Adrenal gland (tissue), 12 donors: ENCODE data around the gene MFAP5. TPM values are rescaled to one million over a fixed set of nuclear protein-coding genes. Genes with fewer than 3 reads are reported as not detected.

Experiments
- DNase-seq, 7 donors: peaks; one replicate each; pipeline ENCODE4 v3.0.0-alpha.2; 2019 to 2020
- H3K27ac ChIP-seq, 5 donors: fragments of 200-600 bp; sonication (generic) in 4 of 5; 1 replicate in 3 of 5; 2 replicates in 2 of 5; pipeline versions ENCODE4 v1.5.1 to v1.8.0; 2016 to 2020; ENCODE audit warnings: mild to moderate bottlenecking in 1 of 5
- H3K27me3 ChIP-seq: fragments of 200-600 bp; 2 replicates; pipeline ENCODE4 v1.8.0; 2021
- H3K36me3 ChIP-seq, 2 donors: fragments of 200-600 bp; replicated peaks in 1 of 2; 1 replicate in 1 of 2; 2 replicates in 1 of 2; pipeline versions ENCODE4 v1.5.1 to v1.8.0; 2018 to 2022
- H3K4me1 ChIP-seq, 2 donors: fragments of 200-600 bp; replicated peaks in 1 of 2; 1 replicate in 1 of 2; 2 replicates in 1 of 2; pipeline versions ENCODE4 v1.5.1 to v1.8.0; 2018 to 2021
- H3K4me3 ChIP-seq, 4 donors: fragments of 200-600 bp; sonication (generic) in 3 of 4; one replicate each; pipeline ENCODE4 v1.5.1; 2016 to 2018
- H3K9me3 ChIP-seq, 3 donors: fragments of 200-600 bp; sonication (generic) in 1 of 3; replicated peaks in 1 of 3; 1 replicate in 2 of 3; 2 replicates in 1 of 3; pipeline versions ENCODE4 v1.5.1 to v1.8.0; 2016 to 2021
- POLR2A ChIP-seq, 2 donors: fragments of 450-650 bp; IDR thresholded peaks; one replicate each; pipeline ENCODE4 v1.6.1; 2017; ENCODE audit warnings: antibody characterized with exemption in 2 of 2, mild to moderate bottlenecking in 2 of 2, moderate library complexity in 1 of 2
- WGBS, 4 donors: extraction: QIAGEN DNeasy Blood & Tissue Kit in 2 of 4; methylation state at CpG; one replicate each; pipeline versions ENCODE4 v1.1.5 to v1.1.7; 2013 to 2017; 5-methylcytosine and 5-hydroxymethylcytosine counted together
- intact Hi-C, 2 donors: fragments of 100-400 bp; cut with DNase I; formaldehyde crosslinking; loops; one replicate each; pipeline versions ENCODE4 v1.14.1 to v1.15.0; 2022 to 2023
- polyA plus RNA-seq, 3 donors: library from polyadenylated mRNA; stranded (reverse); fragments of 200-250 nt in 2 of 3; fragments of 350-450 nt in 1 of 3; fragmentation: Illumina TruSeq in 1 of 3; extraction: RNeasy Lipid Tissue Mini Kit (QIAGEN cat#74804) in 1 of 3; gene quantifications; one replicate each; pipeline ENCODE4 v1.2.3, GENCODE V29; 2013 to 2014
- total RNA-seq, 9 donors: library from RNA; depleted of rRNA in 4 of 9; stranded (reverse); fragments of >200 nt in 4 of 9; fragments of 120-200 nt in 1 of 9; fragmentation: NEBNext Ultra II Directional in 1 of 9; extraction: Animal tissue kit (Norgen Biotek cat#: 25700) in 1 of 9; gene quantifications; one replicate each; pipeline versions ENCODE4 v1.1.0 to v1.2.4, GENCODE V29; 2013 to 2023
- TF ChIP-seq, protein P1 (sequence below), 6 experiments: fragments of 450-650 bp in 4 of 6; fragments of 200-600 bp in 2 of 6; sonication (generic) in 1 of 6; IDR thresholded peaks; 1 replicate in 5 of 6; 2 replicates in 1 of 6; pipeline versions ENCODE4 v1.5.1 to v1.8.0; 2016 to 2021; ENCODE audit warnings: antibody characterized with exemption in 6 of 6, mild to moderate bottlenecking in 2 of 6, moderate library complexity in 1 of 6
- donor health status: healthy with polysubstance abuse.
- donor health status: Bipolar disorder and iron deficiency.
- donor health status: DM: yes; HTN: yes; CAD: no.
- donor health status: DM: no; HTN: no; CAD: no.
- donor health status: DM: no; HTN: no; CAD: no.
- donor health status: DM: yes; HTN: yes; CAD: no.

The MFAP5 gene
- total and polyA plus RNA-seq, 12 donors: 0.68 to 65.3 (median 16.2) TPM

DNA sequence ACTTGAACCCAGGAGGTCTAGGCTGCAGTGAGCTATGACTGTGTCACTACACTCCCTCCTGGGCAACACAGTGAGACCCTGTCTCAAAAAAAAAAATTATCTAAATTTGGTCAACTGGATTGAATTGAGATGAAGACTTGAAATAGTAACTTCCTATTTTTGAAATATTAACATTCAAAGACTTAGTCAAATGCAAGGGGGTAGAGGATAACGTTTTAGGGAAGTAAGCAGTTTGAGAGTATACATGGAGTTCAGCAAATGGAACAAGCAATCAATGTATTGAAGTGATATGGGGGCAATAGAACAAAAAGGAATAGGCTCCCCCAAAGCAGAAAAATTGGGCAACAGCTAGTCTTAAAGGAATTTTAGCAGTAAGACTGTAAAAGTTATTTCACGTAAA is 4.6 kb upstream of the MFAP5 start:
- H3K27ac ChIP-seq: no peak overlapping the region
- H3K9me3 ChIP-seq: no peaks in the 10 kb centered on the region
- intact Hi-C loops: loop anchor here in 1 of 2 donors (10.0 kb wide), 2 partner anchors 228 to 378 kb away; no protein-coding TSS in a partner anchor
- H3K4me3 ChIP-seq: no peak overlapping the region
- H3K4me1 ChIP-seq: no peaks in the 10 kb centered on the region
- TF ChIP-seq, protein P1, sequence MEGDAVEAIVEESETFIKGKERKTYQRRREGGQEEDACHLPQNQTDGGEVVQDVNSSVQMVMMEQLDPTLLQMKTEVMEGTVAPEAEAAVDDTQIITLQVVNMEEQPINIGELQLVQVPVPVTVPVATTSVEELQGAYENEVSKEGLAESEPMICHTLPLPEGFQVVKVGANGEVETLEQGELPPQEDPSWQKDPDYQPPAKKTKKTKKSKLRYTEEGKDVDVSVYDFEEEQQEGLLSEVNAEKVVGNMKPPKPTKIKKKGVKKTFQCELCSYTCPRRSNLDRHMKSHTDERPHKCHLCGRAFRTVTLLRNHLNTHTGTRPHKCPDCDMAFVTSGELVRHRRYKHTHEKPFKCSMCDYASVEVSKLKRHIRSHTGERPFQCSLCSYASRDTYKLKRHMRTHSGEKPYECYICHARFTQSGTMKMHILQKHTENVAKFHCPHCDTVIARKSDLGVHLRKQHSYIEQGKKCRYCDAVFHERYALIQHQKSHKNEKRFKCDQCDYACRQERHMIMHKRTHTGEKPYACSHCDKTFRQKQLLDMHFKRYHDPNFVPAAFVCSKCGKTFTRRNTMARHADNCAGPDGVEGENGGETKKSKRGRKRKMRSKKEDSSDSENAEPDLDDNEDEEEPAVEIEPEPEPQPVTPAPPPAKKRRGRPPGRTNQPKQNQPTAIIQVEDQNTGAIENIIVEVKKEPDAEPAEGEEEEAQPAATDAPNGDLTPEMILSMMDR (IDR thresholded peaks at IDR 0.05): no peak
- TF ChIP-seq POLR2A (IDR thresholded peaks at IDR 0.05): no peak
- H3K36me3 ChIP-seq: no peaks in the 10 kb centered on the region
- no peak for DNase-seq
- H3K27me3 ChIP-seq: no peaks in the 10 kb centered on the region
- 49 to 67% (median 63%) methylated on average over 2 of the region's 2 CpGs for WGBS, 4 donors

DNA sequence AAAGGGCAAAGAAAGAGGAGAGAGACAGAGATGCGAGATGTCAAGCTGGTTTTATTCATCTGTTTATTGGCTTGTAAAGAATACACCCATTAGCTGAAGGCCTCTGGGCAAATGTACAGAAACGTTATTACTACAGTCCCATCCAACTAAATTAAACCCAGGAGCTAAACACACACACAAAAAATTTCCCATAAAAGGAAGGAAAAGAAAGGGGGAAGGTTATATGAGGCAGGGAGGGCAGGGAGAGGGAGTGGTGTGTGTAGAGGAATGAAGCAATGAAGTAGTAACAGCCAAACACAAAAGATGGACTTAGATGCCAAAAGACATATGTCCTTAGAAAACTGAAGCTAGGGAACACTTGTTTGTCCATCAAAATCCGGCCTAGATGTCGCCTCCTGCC is 3.1 kb upstream of the MFAP5 start:
- no peaks in the 10 kb centered on the region for H3K36me3 ChIP-seq
- TF ChIP-seq POLR2A (IDR thresholded peaks at IDR 0.05): no peak
- TF ChIP-seq, protein P1 (IDR thresholded peaks at IDR 0.05): no peak
- no peak for DNase-seq
- H3K27me3 ChIP-seq: no peaks in the 10 kb centered on the region
- 66 to 79% (median 75%) methylated on average over 4 of the region's 4 CpGs for WGBS, 4 donors
- H3K27ac ChIP-seq: no peak overlapping the region
- H3K4me3 ChIP-seq: no peak overlapping the region
- intact Hi-C loops: loop anchor here in 1 of 2 donors (10.0 kb wide), 2 partner anchors 229 to 379 kb away; no protein-coding TSS in a partner anchor
- no peaks in the 10 kb centered on the region for H3K4me1 ChIP-seq
- H3K9me3 ChIP-seq: no peaks in the 10 kb centered on the region

DNA sequence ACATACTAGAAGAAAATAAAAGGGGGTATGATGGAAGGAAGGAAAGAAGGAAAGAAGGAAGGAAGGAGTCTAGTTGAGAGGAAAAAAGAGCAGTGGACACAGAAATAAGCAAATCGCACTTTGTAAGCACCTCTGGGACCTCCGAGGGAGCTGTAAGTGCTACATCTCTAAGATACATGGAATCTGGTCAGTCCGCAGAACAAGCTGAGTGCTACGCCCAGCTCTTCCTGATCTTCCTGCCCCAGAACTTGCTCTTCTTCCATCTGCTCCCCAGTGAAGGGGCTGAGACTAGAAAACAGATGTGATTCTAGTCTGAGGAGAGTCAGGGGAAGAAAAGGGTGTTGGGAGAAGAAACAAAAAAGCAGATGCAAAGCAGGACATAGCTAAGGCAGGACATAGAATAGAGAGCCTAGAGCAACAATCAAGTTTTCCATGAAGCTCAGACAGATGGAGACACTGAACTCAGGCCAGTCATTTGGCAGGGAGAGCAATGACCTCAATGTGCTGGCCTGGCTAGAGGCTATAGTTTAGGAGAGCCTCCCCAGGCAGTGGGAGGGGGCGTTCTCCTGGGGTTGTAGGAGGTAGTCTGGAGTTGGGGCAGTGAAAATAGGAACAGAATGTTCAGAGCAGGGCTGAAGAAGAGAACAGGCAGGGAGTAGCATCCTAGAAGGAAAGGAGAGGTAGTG is 1.7 kb upstream of the MFAP5 start:
- TF ChIP-seq POLR2A (IDR thresholded peaks at IDR 0.05): no peak
- TF ChIP-seq, protein P1 (IDR thresholded peaks at IDR 0.05): no peak
- DNase-seq: no peak
- Histone ChIP-seq H3K36me3 (no peaks in the 10 kb centered on the region), H3K4me1 (no peaks in the 10 kb centered on the region), H3K9me3 (no peaks in the 10 kb centered on the region), H3K27me3 (no peaks in the 10 kb centered on the region), H3K27ac (no peak overlapping the region), H3K4me3 (no peak overlapping the region)
- intact Hi-C loops: loop anchor here in 1 of 2 donors (10.0 kb wide), 2 partner anchors 230 to 380 kb away; no protein-coding TSS in a partner anchor
- 71 to 79% (median 76%) methylated on average over 5 of the region's 5 CpGs for WGBS, 4 donors

DNA sequence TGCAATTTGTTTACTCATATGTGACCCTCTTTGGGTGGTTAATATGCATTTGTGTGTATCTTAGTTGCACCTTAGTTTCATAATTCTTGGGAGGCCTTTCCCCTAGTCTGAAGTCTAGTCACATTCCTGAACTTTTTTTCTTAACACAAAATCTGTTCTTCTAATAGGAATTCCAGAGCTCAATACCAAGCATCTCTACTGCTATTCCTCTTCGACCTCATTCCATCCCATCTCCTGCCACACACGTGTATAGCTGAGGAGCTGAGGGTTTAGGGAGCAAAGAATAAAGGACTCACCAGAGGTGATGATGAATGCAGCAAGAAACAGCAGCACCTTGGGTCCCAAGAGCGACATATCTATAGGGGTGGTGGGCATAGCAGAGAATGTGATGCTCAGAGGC is 875 bp downstream of the MFAP5 start:
- no peaks in the 10 kb centered on the region for H3K9me3 ChIP-seq
- DNase-seq: no peak
- intact Hi-C loops: loop anchor here in 1 of 2 donors (10.0 kb wide), 2 partner anchors 233 to 383 kb away; no protein-coding TSS in a partner anchor
- H3K4me3 ChIP-seq: no peak overlapping the region
- no peaks in the 10 kb centered on the region for H3K36me3 ChIP-seq
- TF ChIP-seq, protein P1 (IDR thresholded peaks at IDR 0.05): no peak
- no peak for TF ChIP-seq POLR2A (IDR thresholded peaks at IDR 0.05)
- WGBS, 4 donors: 75 to 87% (median 80%) methylated on average over 3 of the region's 3 CpGs
- no peaks in the 10 kb centered on the region for H3K27me3 ChIP-seq
- no peak overlapping the region for H3K27ac ChIP-seq
- H3K4me1 ChIP-seq: no peaks in the 10 kb centered on the region
